Caco-2 (cell line): ENCODE data around the gene PFKM. TPM values are rescaled to one million over a fixed set of nuclear protein-coding genes. Genes with fewer than 3 reads are reported as not detected.
"Not testable (repeated sequence)": the region's sequence is repeated elsewhere in the genome, so short reads cannot be mapped to it uniquely, and the experiment has no call there.

Experiments
- BruUV-seq: library from RNA; stranded (reverse); fragments of 400-500 nt; replicated peaks from 2 replicates; lab custom pipeline; 2021; lab: Mats Ljungman, UMichigan
- CTCF ChIA-PET: fragments of 300-600 bp; sonication (Branson Sonifier 250); formaldehyde crosslinking; loops from one replicate; lab custom pipeline; 2022; ENCODE audit warnings: antibody characterized with exemption; lab: Charles Lee
- POLR2A ChIA-PET: fragments of 300-600 bp; sonication (Branson Sonifier 250); formaldehyde crosslinking; loops from one replicate; lab custom pipeline; 2022; ENCODE audit warnings: antibody characterized with exemption; lab: Charles Lee
- DNase-seq, 2 experiments: peaks; one replicate each; pipeline versions ENCODE4 v3.0.0 to v3.0.0-alpha.2; 2020 to 2022
- H3K27me3 ChIP-seq: replicated peaks from 2 replicates; pipeline ENCODE4 v1.6.0; 2011; ENCODE audit warnings: low read length; ENCODE audit not compliant: control insufficient read depth, insufficient read depth
- H3K36me3 ChIP-seq: 2 replicates; pipeline ENCODE4 v1.5.1; 2011; ENCODE audit warnings: low read length; ENCODE audit not compliant: control insufficient read depth, insufficient read depth
- H3K4me1 ChIP-seq: fragments of 250-450 bp; sonication (Bioruptor Pico); 2 replicates; pipeline ENCODE4 v1.5.1; 2020; ENCODE audit warnings: mild to moderate bottlenecking
- H3K4me3 ChIP-seq: 2 replicates; pipeline ENCODE4 v1.5.1; 2011; ENCODE audit warnings: low read depth, mild to moderate bottlenecking, control low read depth, low read length
- H3K9me3 ChIP-seq: fragments of 250-450 bp; sonication (Bioruptor Pico); 2 replicates; pipeline ENCODE4 v1.5.1; 2020; ENCODE audit warnings: mild to moderate bottlenecking, moderate library complexity
- H3K27ac Mint-ChIP-seq: one replicate; pipeline ENCODE4 v1.8.0; 2022; ENCODE audit warnings: mixed read lengths; ENCODE audit not compliant: unreplicated experiment
- H3K27me3 Mint-ChIP-seq: one replicate; pipeline ENCODE4 v1.8.0; 2022; ENCODE audit warnings: mixed read lengths; ENCODE audit not compliant: insufficient read depth, unreplicated experiment
- H3K36me3 Mint-ChIP-seq: one replicate; pipeline ENCODE4 v1.8.0; 2022; ENCODE audit warnings: mild to moderate bottlenecking, mixed read lengths; ENCODE audit not compliant: insufficient read depth, unreplicated experiment
- H3K4me1 Mint-ChIP-seq: one replicate; pipeline ENCODE4 v1.8.0; 2022; ENCODE audit warnings: low read depth, mixed read lengths; ENCODE audit not compliant: unreplicated experiment
- H3K4me3 Mint-ChIP-seq: one replicate; pipeline ENCODE4 v1.8.0; 2022; ENCODE audit warnings: mild to moderate bottlenecking, moderate library complexity, mixed read lengths; ENCODE audit not compliant: unreplicated experiment
- H3K9me3 Mint-ChIP-seq: one replicate; pipeline ENCODE4 v1.8.0; 2022; ENCODE audit warnings: mixed read lengths; ENCODE audit not compliant: unreplicated experiment
- intact Hi-C: fragments of 100-400 bp; cut with micrococcal nuclease; formaldehyde crosslinking; loops from one replicate; pipeline ENCODE4 v1.10.0; 2022; ENCODE audit not compliant: unreplicated experiment
- total RNA-seq: library from RNA; stranded (reverse); gene quantifications from 2 replicates; pipeline ENCODE4 v1.2.3, GENCODE V29; 2022
- TF ChIP-seq, protein P1 (sequence below), 2 experiments: fragments of 200-600 bp in 1 of 2; IDR thresholded peaks; 1 replicate in 1 of 2; 2 replicates in 1 of 2; pipeline versions ENCODE4 v1.5.1 to v1.8.0; 2011 to 2022; ENCODE audit warnings: antibody characterized with exemption in 1 of 2, control low read depth in 1 of 2, inconsistent platforms in 1 of 2, low read depth in 1 of 2, low read length in 1 of 2, mild to moderate bottlenecking in 1 of 2, moderate library complexity in 1 of 2; ENCODE audit not compliant: insufficient read depth in 1 of 2, severe bottlenecking in 1 of 2, unreplicated experiment in 1 of 2

Gene PFKM
- total RNA-seq, 1 experiment from 2014 or later: 96.8 TPM

DNA sequence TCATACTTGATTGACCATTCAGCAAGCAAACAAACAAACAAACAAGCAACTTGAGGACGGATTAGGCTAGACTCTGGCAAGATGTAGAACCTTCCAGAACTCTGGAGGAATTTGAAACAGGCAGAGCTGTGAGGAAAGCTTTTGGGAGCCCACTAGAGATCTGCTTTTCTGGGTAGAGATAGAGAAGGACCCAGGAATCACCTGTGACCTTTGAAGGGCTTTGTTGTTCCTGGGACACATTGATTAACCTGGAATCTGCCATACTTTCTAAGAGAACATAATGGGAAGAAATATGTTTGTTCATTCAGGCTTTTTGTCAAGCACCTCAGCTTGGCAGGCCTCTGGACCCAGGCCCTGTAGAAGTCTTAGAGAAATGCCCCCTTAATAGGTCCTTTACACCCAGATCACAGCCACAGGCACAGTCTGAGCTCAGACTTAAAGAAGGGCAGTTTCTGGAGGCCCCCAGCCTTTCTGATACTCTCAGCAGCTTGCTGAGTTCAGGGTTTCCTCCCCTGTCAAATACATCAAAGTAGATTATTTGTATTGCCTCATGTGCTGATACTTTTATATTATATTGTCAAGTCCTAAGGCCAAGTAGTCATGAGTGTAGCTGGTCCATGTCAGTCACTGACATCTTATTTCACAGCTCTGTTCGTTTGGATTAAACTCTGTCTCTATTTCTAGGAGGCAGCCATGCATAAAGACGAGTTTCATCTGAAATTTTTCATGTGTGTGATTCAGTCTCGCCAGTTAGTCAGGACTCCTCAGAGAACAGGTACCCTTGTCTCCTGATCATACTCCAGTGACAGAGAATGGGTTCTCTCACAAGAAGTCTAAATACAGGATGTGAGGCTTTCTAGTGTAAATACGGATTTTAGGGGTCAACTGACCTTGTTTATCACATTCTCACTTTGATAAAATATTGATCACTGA is 12.2 kb upstream of the PFKM start:
- Mint-ChIP-seq H3K4me3 (peak overlapping the region; percentile 99), H3K36me3 (peaks cover 20% of the 10 kb centered on the region), H3K27me3 (no peaks in the 10 kb centered on the region), H3K9me3 (no peaks in the 10 kb centered on the region), H3K4me1 (peaks cover 30% of the 10 kb centered on the region), H3K27ac (peak overlapping the region; percentile 97)
- POLR2A ChIA-PET: interaction anchor here (0.5 to 2.4 kb wide), 3 partner anchors 12 to 49 kb away, joined by 3 to 17 read pairs (median 4); partner anchors contain the start of genes ASB8 and PFKM
- no peaks in the 10 kb centered on the region for H3K9me3 ChIP-seq
- peak in 1 of 2 experiments; percentile 6 for DNase-seq
- TF ChIP-seq, protein P1, sequence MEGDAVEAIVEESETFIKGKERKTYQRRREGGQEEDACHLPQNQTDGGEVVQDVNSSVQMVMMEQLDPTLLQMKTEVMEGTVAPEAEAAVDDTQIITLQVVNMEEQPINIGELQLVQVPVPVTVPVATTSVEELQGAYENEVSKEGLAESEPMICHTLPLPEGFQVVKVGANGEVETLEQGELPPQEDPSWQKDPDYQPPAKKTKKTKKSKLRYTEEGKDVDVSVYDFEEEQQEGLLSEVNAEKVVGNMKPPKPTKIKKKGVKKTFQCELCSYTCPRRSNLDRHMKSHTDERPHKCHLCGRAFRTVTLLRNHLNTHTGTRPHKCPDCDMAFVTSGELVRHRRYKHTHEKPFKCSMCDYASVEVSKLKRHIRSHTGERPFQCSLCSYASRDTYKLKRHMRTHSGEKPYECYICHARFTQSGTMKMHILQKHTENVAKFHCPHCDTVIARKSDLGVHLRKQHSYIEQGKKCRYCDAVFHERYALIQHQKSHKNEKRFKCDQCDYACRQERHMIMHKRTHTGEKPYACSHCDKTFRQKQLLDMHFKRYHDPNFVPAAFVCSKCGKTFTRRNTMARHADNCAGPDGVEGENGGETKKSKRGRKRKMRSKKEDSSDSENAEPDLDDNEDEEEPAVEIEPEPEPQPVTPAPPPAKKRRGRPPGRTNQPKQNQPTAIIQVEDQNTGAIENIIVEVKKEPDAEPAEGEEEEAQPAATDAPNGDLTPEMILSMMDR (IDR thresholded peaks at IDR 0.05; ENCODE audit: insufficient read depth in 1 of 2, low read depth in 1 of 2, low read length in 1 of 2, severe bottlenecking in 1 of 2, unreplicated experiment in 1 of 2): no peak
- peak overlapping the region; percentile 83 for H3K4me3 ChIP-seq
- H3K27me3 ChIP-seq: no peaks in the 10 kb centered on the region
- BruUV-seq: no TSS peak
- CTCF ChIA-PET: interaction anchor here (1.6 kb wide), 1 partner anchor 12 kb away, joined by 11 read pairs; the partner anchor contains the start of gene PFKM
- intact Hi-C loops: loop anchor here (1.0 to 2.0 kb wide), 3 partner anchors 12 to 66 kb away; partner anchors contain the start of genes ASB8 and PFKM
- no peaks in the 10 kb centered on the region for H3K36me3 ChIP-seq
- H3K4me1 ChIP-seq: peaks cover 21% of the 10 kb centered on the region

DNA sequence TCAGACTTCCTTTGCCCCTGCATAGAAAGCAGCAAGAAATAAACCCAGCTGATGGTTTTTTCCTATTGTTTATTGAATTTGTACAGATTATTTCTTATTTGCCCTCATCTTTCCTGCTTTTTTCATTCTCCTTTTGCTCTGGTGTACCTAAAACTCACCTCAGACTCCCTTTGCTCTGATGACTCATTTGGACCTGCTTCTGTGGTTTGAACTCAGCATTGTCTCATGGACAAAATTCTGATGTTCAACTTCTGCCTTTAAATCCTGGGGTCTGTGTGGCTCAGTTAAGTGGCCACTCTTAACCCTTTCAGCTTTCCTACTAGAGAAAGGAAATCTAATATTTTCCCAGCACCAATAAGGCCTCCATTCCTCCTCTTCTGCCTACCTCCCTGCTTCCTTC is 9.7 kb upstream of the PFKM start:
- H3K9me3 Mint-ChIP-seq: no peaks in the 10 kb centered on the region
- TF ChIP-seq, protein P1 (IDR thresholded peaks at IDR 0.05; ENCODE audit: insufficient read depth in 1 of 2, low read depth in 1 of 2, low read length in 1 of 2, severe bottlenecking in 1 of 2, unreplicated experiment in 1 of 2): no peak
- no TSS peak for BruUV-seq
- H3K36me3 Mint-ChIP-seq: peaks cover 20% of the 10 kb centered on the region
- DNase-seq: no peak
- Histone ChIP-seq H3K4me1 (peaks cover 21% of the 10 kb centered on the region), H3K27me3 (no peaks in the 10 kb centered on the region), H3K9me3 (no peaks in the 10 kb centered on the region), H3K4me3 (no peak overlapping the region), H3K36me3 (no peaks in the 10 kb centered on the region)
- peaks cover 19% of the 10 kb centered on the region for H3K4me1 Mint-ChIP-seq
- CTCF ChIA-PET: no interaction called here
- H3K27me3 Mint-ChIP-seq: no peaks in the 10 kb centered on the region
- intact Hi-C loops: no loop called here
- H3K4me3 Mint-ChIP-seq: no peak overlapping the region
- POLR2A ChIA-PET: no interaction called here
- H3K27ac Mint-ChIP-seq: no peak overlapping the region

DNA sequence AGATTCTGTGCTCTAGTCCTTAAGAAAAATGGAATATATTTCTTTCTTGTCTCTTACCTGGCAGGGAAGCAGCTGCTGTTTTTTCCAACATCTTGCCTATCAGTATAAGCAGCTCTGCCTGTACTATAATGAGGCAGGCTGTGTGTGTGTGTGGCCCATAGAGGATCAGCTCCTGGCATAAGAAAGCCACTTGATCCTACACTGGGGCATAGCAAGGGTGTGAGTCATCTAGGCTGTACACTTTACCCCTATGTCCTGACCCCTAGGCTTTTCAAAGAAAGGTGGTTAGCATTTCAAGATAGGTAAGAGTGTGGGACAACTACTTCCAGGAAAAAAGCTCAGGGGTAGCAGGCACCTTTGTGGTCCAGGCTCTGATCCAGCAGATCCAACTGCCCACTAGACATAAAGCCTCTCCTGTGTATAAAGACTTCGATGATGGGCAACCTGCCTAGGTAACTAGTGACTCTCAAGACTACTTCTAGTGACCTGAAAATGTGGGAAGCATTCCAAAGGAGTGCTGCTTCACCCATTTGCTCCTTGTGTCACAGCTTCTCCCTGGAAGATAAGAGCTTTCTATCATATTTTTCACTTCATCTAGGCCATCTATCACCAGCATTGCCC is 8.4 kb upstream of the PFKM start:
- H3K4me3 ChIP-seq: no peak overlapping the region
- intact Hi-C loops: no loop called here
- DNase-seq: peak; percentile 28 to 46
- Mint-ChIP-seq H3K27ac (no peak overlapping the region), H3K9me3 (no peaks in the 10 kb centered on the region), H3K36me3 (peaks cover 7% of the 10 kb centered on the region), H3K4me3 (no peak overlapping the region), H3K27me3 (no peaks in the 10 kb centered on the region), H3K4me1 (peaks cover 13% of the 10 kb centered on the region)
- peaks cover 21% of the 10 kb centered on the region for H3K4me1 ChIP-seq
- ChIA-PET POLR2A (no interaction called here), CTCF (interaction anchor here (0.6 to 1.0 kb wide), 3 partner anchors 9 to 42 kb away, joined by 3 to 6 read pairs (median 3); partner anchors contain the start of gene PFKM)
- no peaks in the 10 kb centered on the region for H3K27me3 ChIP-seq
- H3K36me3 ChIP-seq: no peaks in the 10 kb centered on the region
- no TSS peak for BruUV-seq
- TF ChIP-seq, protein P1 (IDR thresholded peaks at IDR 0.05; ENCODE audit: insufficient read depth in 1 of 2, low read depth in 1 of 2, low read length in 1 of 2, severe bottlenecking in 1 of 2, unreplicated experiment in 1 of 2): no peak
- H3K9me3 ChIP-seq: no peaks in the 10 kb centered on the region

DNA sequence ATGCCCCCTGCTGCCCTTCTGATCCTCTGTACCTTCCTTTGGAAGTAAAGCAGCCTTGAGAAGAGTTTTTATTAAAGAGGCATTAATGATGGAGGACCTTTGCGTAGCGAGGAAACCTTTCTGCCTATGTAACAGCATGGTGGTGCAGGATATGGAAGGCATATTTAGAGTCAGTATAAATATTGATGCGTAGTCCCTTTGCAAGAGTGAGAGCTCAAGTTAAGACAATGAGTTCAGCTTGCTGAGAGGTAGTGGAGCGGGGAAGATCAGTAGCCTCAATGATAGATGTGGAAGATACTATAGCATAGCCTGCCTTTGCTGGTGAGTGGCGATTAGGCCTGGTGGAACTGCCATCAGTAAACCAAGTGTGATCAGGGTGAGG is 7.9 kb upstream of the PFKM start:
- not testable (repeated sequence) for BruUV-seq

More for the DNA sequence above, 7.9 kb upstream of the PFKM start:
- peaks cover 13% of the 10 kb centered on the region for H3K4me1 Mint-ChIP-seq
- POLR2A ChIA-PET, H3K9me3 ChIP-seq, intact Hi-C loops, H3K27me3 ChIP-seq, H3K27ac Mint-ChIP-seq, H3K36me3 ChIP-seq, H3K4me3 ChIP-seq, H3K36me3 Mint-ChIP-seq, DNase-seq, H3K9me3 Mint-ChIP-seq, H3K4me3 Mint-ChIP-seq, H3K27me3 Mint-ChIP-seq: not testable (repeated sequence)
- CTCF ChIA-PET: interaction anchor here (0.6 to 1.0 kb wide), 3 partner anchors 8 to 41 kb away, joined by 3 to 6 read pairs (median 3); partner anchors contain the start of gene PFKM
- peaks cover 21% of the 10 kb centered on the region for H3K4me1 ChIP-seq
